Ovary (tissue), 9 donors: ENCODE measurements around the gene TMEM79. TPM values are rescaled to one million over a fixed set of nuclear protein-coding genes. Genes with fewer than 3 reads are reported as not detected.

ENCODE experiments used
- DNase-seq, 5 donors: peaks; one replicate each; pipeline ENCODE4 v3.0.0-alpha.2; 2019 to 2020
- H3K27ac ChIP-seq, 2 donors: fragments of 200-600 bp; one replicate each; pipeline versions ENCODE4 v1.5.1 to v1.8.0; 2019 to 2022
- H3K27me3 ChIP-seq: fragments of 200-600 bp; one replicate; pipeline ENCODE4 v1.8.0; 2022
- H3K36me3 ChIP-seq: fragments of 200-600 bp; sonication (generic); one replicate; pipeline ENCODE4 v1.5.1; 2019
- H3K4me1 ChIP-seq: one replicate; pipeline ENCODE4 v1.8.1; 2013; ENCODE audit warnings: mild to moderate bottlenecking, moderate library complexity; ENCODE audit not compliant: insufficient read depth
- H3K4me3 ChIP-seq: fragments of 200-600 bp; sonication (generic); one replicate; pipeline ENCODE4 v1.5.1; 2017
- H3K9me3 ChIP-seq, 2 donors: fragments of 200-600 bp in 1 of 2; sonication (generic) in 1 of 2; one replicate each; pipeline versions ENCODE4 v1.5.1 to v1.8.1; 2013 to 2019; ENCODE audit warnings: mild to moderate bottlenecking in 1 of 2, moderate library complexity in 1 of 2
- EP300 ChIP-seq: sonication (generic); formaldehyde crosslinking; IDR thresholded peaks from one replicate; pipeline ENCODE4 v1.6.1; 2017; ENCODE audit warnings: antibody characterized with exemption
- POLR2A ChIP-seq: fragments of 450-650 bp; IDR thresholded peaks from one replicate; pipeline ENCODE4 v1.6.1; 2017; ENCODE audit warnings: antibody characterized with exemption, mild to moderate bottlenecking, moderate library complexity
- WGBS, 3 donors: extraction: QIAGEN DNeasy Blood & Tissue Kit in 1 of 3; methylation state at CpG; one replicate each; pipeline versions ENCODE4 v1.1.5 to v1.1.7; 2013 to 2017; 5-methylcytosine and 5-hydroxymethylcytosine counted together
- intact Hi-C, 4 donors: fragments of 100-400 bp; cut with DNase I; formaldehyde crosslinking; loops; one replicate each; pipeline versions ENCODE4 v1.11.0 to v1.15.1; 2022 to 2023
- polyA plus RNA-seq, 2 donors: library from polyadenylated mRNA; stranded (reverse); fragments of 200-250 nt in 1 of 2; fragments of 350-450 nt in 1 of 2; fragmentation: Illumina TruSeq in 1 of 2; extraction: RNeasy Lipid Tissue Mini Kit (QIAGEN cat#74804) in 1 of 2; gene quantifications; one replicate each; pipeline ENCODE4 v1.2.3, GENCODE V29; 2013 to 2014
- total RNA-seq, 7 donors: library from RNA; depleted of rRNA in 2 of 7; stranded (reverse); fragments of >200 nt in 2 of 7; fragmentation: NEBNext Ultra II Directional in 3 of 7; extraction: Animal tissue kit (Norgen Biotek cat#: 25700) in 3 of 7; gene quantifications; one replicate each; pipeline versions ENCODE4 v1.1.0 to v1.2.4, GENCODE V29; 2016 to 2023
- TF ChIP-seq, protein P1 (sequence below), 3 donors: fragments of 450-650 bp in 2 of 3; fragments of 200-600 bp in 1 of 3; IDR thresholded peaks; one replicate each; pipeline versions ENCODE4 v1.5.1 to v1.8.0; 2016 to 2022; ENCODE audit warnings: antibody characterized with exemption in 3 of 3, mild to moderate bottlenecking in 1 of 3
- donor health status: DM: no; HTN: no; CAD: no; lungs with moderate emphysema.
- donor health status: DM: no; HTN: no; CAD: no.
- donor health status: Bipolar disorder and iron deficiency.
- donor health status: DM: yes; HTN: yes; CAD: no.
- donor health status: DM: no; HTN: no; CAD: no.
- donor health status: DM: yes; HTN: yes; CAD: no.

The TMEM79 gene
- total and polyA plus RNA-seq, 9 donors, result 0.80 to 3.3 (median 2.1) TPM

DNA sequence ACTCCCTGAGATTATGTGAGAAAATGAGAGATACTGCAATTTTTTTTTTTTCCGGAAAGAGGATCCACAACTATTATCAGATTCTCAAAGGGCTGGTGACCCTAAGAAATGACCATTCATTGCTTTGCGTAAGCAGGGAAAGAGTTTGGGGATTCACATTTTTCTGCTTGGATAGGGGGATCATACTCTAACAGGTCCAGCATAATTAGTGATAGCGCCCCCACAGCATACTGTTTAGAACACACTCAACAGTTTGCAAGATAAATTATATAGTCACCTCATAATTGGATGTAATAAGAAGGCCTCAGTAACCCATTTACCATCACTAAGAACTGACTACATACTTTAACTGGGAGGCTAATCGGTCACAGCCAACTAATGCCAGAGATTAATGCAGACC, 52.1 kb downstream of the TMEM79 start:
- Histone ChIP-seq H3K9me3 (no peaks in the 10 kb centered on the region), H3K4me1 (peaks cover 7% of the 10 kb centered on the region), H3K27ac (no peak overlapping the region), H3K4me3 (no peak overlapping the region), H3K36me3 (no peaks in the 10 kb centered on the region), H3K27me3 (no peaks in the 10 kb centered on the region)
- no peak for DNase-seq
- TF ChIP-seq, protein P1, sequence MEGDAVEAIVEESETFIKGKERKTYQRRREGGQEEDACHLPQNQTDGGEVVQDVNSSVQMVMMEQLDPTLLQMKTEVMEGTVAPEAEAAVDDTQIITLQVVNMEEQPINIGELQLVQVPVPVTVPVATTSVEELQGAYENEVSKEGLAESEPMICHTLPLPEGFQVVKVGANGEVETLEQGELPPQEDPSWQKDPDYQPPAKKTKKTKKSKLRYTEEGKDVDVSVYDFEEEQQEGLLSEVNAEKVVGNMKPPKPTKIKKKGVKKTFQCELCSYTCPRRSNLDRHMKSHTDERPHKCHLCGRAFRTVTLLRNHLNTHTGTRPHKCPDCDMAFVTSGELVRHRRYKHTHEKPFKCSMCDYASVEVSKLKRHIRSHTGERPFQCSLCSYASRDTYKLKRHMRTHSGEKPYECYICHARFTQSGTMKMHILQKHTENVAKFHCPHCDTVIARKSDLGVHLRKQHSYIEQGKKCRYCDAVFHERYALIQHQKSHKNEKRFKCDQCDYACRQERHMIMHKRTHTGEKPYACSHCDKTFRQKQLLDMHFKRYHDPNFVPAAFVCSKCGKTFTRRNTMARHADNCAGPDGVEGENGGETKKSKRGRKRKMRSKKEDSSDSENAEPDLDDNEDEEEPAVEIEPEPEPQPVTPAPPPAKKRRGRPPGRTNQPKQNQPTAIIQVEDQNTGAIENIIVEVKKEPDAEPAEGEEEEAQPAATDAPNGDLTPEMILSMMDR (IDR thresholded peaks at IDR 0.05), result no peak
- no peak for TF ChIP-seq EP300
- no peak for TF ChIP-seq POLR2A
- intact Hi-C loops, result no loop called here
- 59 to 70% (median 70%) methylated on average over 4 of the region's 4 CpGs for WGBS, 3 donors

DNA sequence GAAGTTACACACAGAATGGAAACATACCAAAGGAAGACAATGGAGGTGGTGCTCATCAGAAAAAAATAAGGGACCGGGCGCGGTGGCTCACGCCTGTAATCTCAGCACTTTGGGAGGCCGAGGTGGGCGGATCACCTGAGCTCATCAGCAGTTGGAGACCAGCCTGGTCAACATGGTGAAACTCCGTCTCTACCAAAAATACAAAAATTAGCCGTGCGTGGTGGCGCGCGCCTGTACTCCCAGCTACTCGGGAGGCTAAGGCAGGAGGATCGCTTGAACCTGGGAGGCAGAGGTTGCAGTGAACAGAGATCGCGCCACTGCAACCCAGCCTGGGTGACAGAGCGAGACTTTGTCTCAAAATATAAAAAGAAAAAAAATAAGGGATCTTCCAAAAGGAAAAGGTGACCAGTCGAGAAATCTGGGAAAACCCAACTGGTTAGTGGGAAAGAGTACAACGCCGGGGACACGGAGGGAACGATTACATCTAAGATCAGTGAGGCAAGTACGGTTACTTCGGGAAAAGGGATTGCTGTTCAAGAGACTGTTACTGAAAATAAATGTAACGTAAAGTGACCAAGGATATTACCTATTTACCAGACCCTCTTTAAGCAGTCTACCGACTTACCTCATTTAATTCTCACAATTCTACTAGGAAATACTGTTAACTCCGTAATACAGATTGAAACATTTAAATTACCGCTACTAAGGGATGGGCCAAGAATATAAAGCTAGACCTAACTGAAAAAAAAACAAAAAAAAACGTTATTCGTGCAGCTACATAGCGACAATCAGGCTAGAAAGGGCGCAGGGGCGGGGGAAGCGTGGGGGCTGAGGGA, 53.1 kb downstream of the TMEM79 start:
- no peaks in the 10 kb centered on the region for H3K9me3 ChIP-seq
- H3K27ac ChIP-seq, result peak overlapping the region in 1 of 2 donors; percentile 57
- no peak for TF ChIP-seq EP300
- TF ChIP-seq POLR2A, result no peak
- TF ChIP-seq, protein P1 (IDR thresholded peaks at IDR 0.05), result no peak
- H3K36me3 ChIP-seq, result no peaks in the 10 kb centered on the region
- DNase-seq, result peak in 2 of 5 donors; percentile 27 to 31
- peak overlapping the region; percentile 77 for H3K4me3 ChIP-seq
- H3K4me1 ChIP-seq, result peaks cover 7% of the 10 kb centered on the region
- whole genome bisulfite sequencing, 3 donors, result 21 to 35% (median 34%) methylated on average over 34 of the region's 34 CpGs
- intact Hi-C loops, result no loop called here
- no peaks in the 10 kb centered on the region for H3K27me3 ChIP-seq

DNA sequence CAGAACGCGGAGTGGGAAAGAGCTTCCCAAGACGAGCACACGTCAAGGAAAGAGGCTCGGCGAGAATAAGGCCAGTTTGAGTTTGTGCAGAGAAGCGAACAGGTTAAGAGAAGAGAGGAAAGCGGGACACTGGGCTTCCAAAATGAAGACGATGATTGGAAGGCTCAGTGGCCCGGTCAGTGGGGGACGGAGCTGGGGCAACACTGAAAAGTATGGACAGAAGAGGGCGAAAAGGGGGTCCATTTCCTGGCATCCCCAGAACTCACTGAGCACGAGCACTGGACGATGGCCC, 53.7 kb downstream of the TMEM79 start:
- Histone ChIP-seq H3K27ac (peak overlapping the region in 1 of 2 donors; percentile 57), H3K4me1 (peaks cover 7% of the 10 kb centered on the region), H3K9me3 (no peaks in the 10 kb centered on the region), H3K27me3 (no peaks in the 10 kb centered on the region), H3K36me3 (no peaks in the 10 kb centered on the region), H3K4me3 (peak overlapping the region; percentile 77)
- peak in 1 of 5 donors; percentile 32 for DNase-seq
- 0 to 1% (median 0%) methylated on average over 14 of the region's 14 CpGs for WGBS, 3 donors
- intact Hi-C loops, result no loop called here
- no peak for TF ChIP-seq EP300
- TF ChIP-seq, protein P1 (IDR thresholded peaks at IDR 0.05), result peak in 1 of 3 donors; percentile 11

DNA sequence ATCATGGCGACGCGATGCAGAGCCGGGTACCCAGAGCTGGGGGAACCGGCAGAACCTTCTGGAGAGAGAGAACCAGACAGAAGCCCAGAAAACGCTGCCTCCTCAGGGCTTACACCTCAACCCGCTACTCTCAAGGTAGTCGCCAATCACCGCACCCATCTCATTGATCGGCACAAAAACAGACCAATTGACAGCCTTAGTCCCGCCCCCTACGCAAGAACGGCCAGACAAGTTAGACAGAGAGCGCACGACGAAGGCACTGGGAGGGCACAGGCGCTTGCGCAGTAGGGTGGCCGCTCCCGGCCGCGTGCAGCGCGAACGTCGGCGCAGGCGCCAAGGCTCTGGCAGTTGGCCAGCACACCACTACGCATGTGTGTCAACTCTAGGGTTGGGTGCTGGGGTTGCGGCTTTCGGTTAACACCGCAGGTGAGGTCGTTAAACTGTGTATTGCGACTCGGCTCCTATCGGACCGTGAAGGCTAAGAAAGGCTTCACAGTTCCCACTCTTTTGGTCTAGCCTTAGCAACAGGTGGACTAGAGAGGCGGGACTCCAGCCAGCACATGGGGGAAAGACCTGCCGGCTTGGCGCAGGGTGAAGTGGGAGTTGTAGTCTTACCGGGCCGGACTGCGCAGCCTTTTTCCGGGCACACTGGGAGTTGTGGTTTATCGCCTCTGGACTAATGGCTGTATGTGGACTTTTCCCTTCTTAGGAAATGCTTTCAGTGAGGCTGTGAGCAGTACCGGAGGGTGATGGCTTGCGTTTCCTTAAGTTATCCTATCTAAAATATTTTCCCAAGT, 54.3 kb downstream of the TMEM79 start, which contains the start of the genes CCT3 and TSACC:
TSS of gene CCT3 (minus strand) at position 113 of the 797 bp plus-strand sequence. CDS start at position 5, 108 bp downstream.
TSS of gene TSACC (plus strand) at position 347 of the 797 bp plus-strand sequence. CDS start 1,232 bp downstream, outside the sequence.
- intact Hi-C loops, result no loop called here
- H3K4me3 ChIP-seq, result peak within 1 kb of the TSS; percentile 77
- H3K9me3 ChIP-seq, result no peaks in the 10 kb centered on the region
- DNase-seq, result peak; percentile 99 to 100 (median 100)
- H3K36me3 ChIP-seq, result no peaks in the 10 kb centered on the region
- H3K27ac ChIP-seq, result peak within 1 kb of the TSS; percentile 26 to 68
- peaks cover 7% of the 10 kb centered on the region for H3K4me1 ChIP-seq
- 0 to 1% (median 0%) methylated on average over 47 of the region's 47 CpGs for WGBS, 3 donors
- TF ChIP-seq, protein P1 (IDR thresholded peaks at IDR 0.05), result no peak
- TF ChIP-seq EP300 (peak; percentile 64), POLR2A (peak; percentile 42)
- H3K27me3 ChIP-seq, result no peaks in the 10 kb centered on the region

Other genes with a start within 250 kb of the TMEM79 start
- 10 to 100 TPM; 14.2 to 38.0 (median 26.6) TPM for gene UBQLN4, start 230.5 kb upstream of the TMEM79 start, total RNA-seq
- 10 to 100 TPM; 16.3 to 33.9 TPM for gene UBQLN4, start 230.5 kb upstream of the TMEM79 start, polyA plus RNA-seq
- gene LAMTOR2, start 229.5 kb upstream of the TMEM79 start, total RNA-seq, result 10 to 100 TPM; 20.1 to 66.1 (median 24.9) TPM
- gene LAMTOR2, start 229.5 kb upstream of the TMEM79 start, polyA plus RNA-seq, result 10 to 100 TPM; 20.1 to 41.2 TPM
- 10 to 100 TPM in 1 of 7 donors, 1 to 10 TPM in 4, under 1 TPM in 2; 0.45 to 38.6 (median 3.5) TPM for gene RAB25, start 223.2 kb upstream of the TMEM79 start, total RNA-seq
- gene RAB25, start 223.2 kb upstream of the TMEM79 start, polyA plus RNA-seq, result under 1 TPM in 1 of 2 donors, not detected in 1; 0.28 TPM
- gene MEX3A, start 201.9 kb upstream of the TMEM79 start, total RNA-seq, result 10 to 100 TPM in 4 of 7 donors, 1 to 10 TPM in 3; 3.5 to 12.4 (median 10.2) TPM
- 1 to 10 TPM; 5.6 to 6.6 TPM for gene MEX3A, start 201.9 kb upstream of the TMEM79 start, polyA plus RNA-seq
- 100 to 1,000 TPM; 197 to 609 (median 377) TPM for gene LMNA, start 169.6 kb upstream of the TMEM79 start, total RNA-seq
- gene LMNA, start 169.6 kb upstream of the TMEM79 start, polyA plus RNA-seq, result 100 to 1,000 TPM in 1 of 2 donors, 10 to 100 TPM in 1; 50.1 to 157 TPM
- 1 to 10 TPM; 2.7 to 9.0 (median 5.5) TPM for gene SEMA4A, start 130.7 kb upstream of the TMEM79 start, total RNA-seq
- gene SEMA4A, start 130.7 kb upstream of the TMEM79 start, polyA plus RNA-seq, result 1 to 10 TPM; 2.1 to 2.8 TPM
- gene SLC25A44, start 90.2 kb upstream of the TMEM79 start, total RNA-seq, result 10 to 100 TPM in 6 of 7 donors, 1 to 10 TPM in 1; 6.8 to 20.9 (median 16.8) TPM
- gene SLC25A44, start 90.2 kb upstream of the TMEM79 start, polyA plus RNA-seq, result 10 to 100 TPM in 1 of 2 donors, 1 to 10 TPM in 1; 7.3 to 21.0 TPM
- 10 to 100 TPM; 36.6 to 84.2 (median 53.0) TPM for gene PMF1, start 71.3 kb upstream of the TMEM79 start, total RNA-seq
- 10 to 100 TPM; 35.0 to 70.6 TPM for gene PMF1, start 71.3 kb upstream of the TMEM79 start, polyA plus RNA-seq
- 1 to 10 TPM; 1.4 to 4.6 (median 2.0) TPM for gene BGLAP, start 42.1 kb upstream of the TMEM79 start, total RNA-seq
- gene BGLAP, start 42.1 kb upstream of the TMEM79 start, polyA plus RNA-seq, result 1 to 10 TPM in 1 of 2 donors, not detected in 1; 1.4 TPM
- 1 to 10 TPM in 4 of 7 donors, under 1 TPM in 3; 0.25 to 1.8 (median 1.3) TPM for gene PAQR6, start 36.3 kb upstream of the TMEM79 start, total RNA-seq
- gene PAQR6, start 36.3 kb upstream of the TMEM79 start, polyA plus RNA-seq, result under 1 TPM; 0.67 to 0.72 TPM
- 10 to 100 TPM; 31.5 to 54.6 (median 44.6) TPM for gene SMG5, start 1.5 kb upstream of the TMEM79 start, total RNA-seq
- 10 to 100 TPM; 30.1 to 31.1 TPM for gene SMG5, start 1.5 kb upstream of the TMEM79 start, polyA plus RNA-seq
- gene GLMP, start 11.4 kb downstream of the TMEM79 start, total RNA-seq, result 10 to 100 TPM; 20.2 to 47.9 (median 32.3) TPM
- gene GLMP, start 11.4 kb downstream of the TMEM79 start, polyA plus RNA-seq, result 10 to 100 TPM; 33.0 to 42.0 TPM
- gene VHLL, start 15.0 kb downstream of the TMEM79 start, total RNA-seq, result under 1 TPM in 4 of 7 donors, not detected in 3; 0.33 to 0.56 (median 0.40) TPM
- gene VHLL, start 15.0 kb downstream of the TMEM79 start, polyA plus RNA-seq, result not detected
- 100 to 1,000 TPM; 157 to 228 (median 175) TPM for gene CCT3, start 54.0 kb downstream of the TMEM79 start, total RNA-seq
- 100 to 1,000 TPM; 119 to 230 TPM for gene CCT3, start 54.0 kb downstream of the TMEM79 start, polyA plus RNA-seq
- gene TSACC, start 54.2 kb downstream of the TMEM79 start, total RNA-seq, result not detected
- under 1 TPM in 1 of 2 donors, not detected in 1; 1.00 TPM for gene TSACC, start 54.2 kb downstream of the TMEM79 start, polyA plus RNA-seq
- 10 to 100 TPM in 4 of 7 donors, 1 to 10 TPM in 3; 2.3 to 27.4 (median 13.6) TPM for gene RHBG, start 84.9 kb downstream of the TMEM79 start, total RNA-seq
- 10 to 100 TPM in 1 of 2 donors, 1 to 10 TPM in 1; 2.5 to 19.5 TPM for gene RHBG, start 84.9 kb downstream of the TMEM79 start, polyA plus RNA-seq
- 10 to 100 TPM; 30.0 to 96.6 (median 64.0) TPM for gene MEF2D, start 216.4 kb downstream of the TMEM79 start, total RNA-seq
- gene MEF2D, start 216.4 kb downstream of the TMEM79 start, polyA plus RNA-seq, result 10 to 100 TPM; 33.0 to 40.1 TPM